Activated CD8-positive, alpha-beta T cell treated with anti-CD3 and anti-CD28 coated beads, Interleukin-2, amount 10 ng/mL, durations not matched to agents 7 days and 5 days (primary cell): ENCODE data around the gene ALKBH1. TPM values are rescaled to one million over a fixed set of nuclear protein-coding genes. Genes with fewer than 3 reads are reported as not detected.
"Not testable (repeated sequence)": the region's sequence is repeated elsewhere in the genome, so short reads cannot be mapped to it uniquely, and the experiment has no call there.

Source experiments
- ATAC-seq: fragments of 150-1000 bp; cut with Tn5 transposase; one replicate; pipeline ENCODE4 v1.10.0; 2021; ENCODE audit warnings: moderate library complexity
- CTCF ChIA-PET: fragments of 350-600 bp; sonication (Branson Sonifier 250); formaldehyde crosslinking; loops from one replicate; lab custom pipeline; 2021; ENCODE audit warnings: antibody characterized with exemption; lab: Charles Lee
- POLR2A ChIA-PET: fragments of 350-600 bp; sonication (Branson Sonifier 250); formaldehyde crosslinking; loops from one replicate; lab custom pipeline; 2021; ENCODE audit warnings: antibody characterized with exemption; lab: Charles Lee
- DNase-seq: peaks from one replicate; pipeline ENCODE4 v3.0.0-alpha.2; 2020
- H3K27ac Mint-ChIP-seq: one replicate; pipeline ENCODE4 v1.8.0; 2021; ENCODE audit warnings: mild to moderate bottlenecking, mixed read lengths
- H3K27me3 Mint-ChIP-seq: one replicate; pipeline ENCODE4 v1.8.0; 2021; ENCODE audit warnings: low read depth, mixed read lengths
- H3K36me3 Mint-ChIP-seq: one replicate; pipeline ENCODE4 v1.8.0; 2021; ENCODE audit warnings: low read depth, mixed read lengths
- H3K4me1 Mint-ChIP-seq: one replicate; pipeline ENCODE4 v1.8.0; 2021; ENCODE audit warnings: low read depth, mixed read lengths
- H3K4me3 Mint-ChIP-seq: one replicate; pipeline ENCODE4 v1.8.0; 2021; ENCODE audit warnings: mild to moderate bottlenecking, mixed read lengths
- H3K9me3 Mint-ChIP-seq: one replicate; pipeline ENCODE4 v1.8.0; 2022; ENCODE audit warnings: mixed read lengths; ENCODE audit not compliant: insufficient read depth
- total RNA-seq, 2 experiments: library from RNA; stranded (reverse); gene quantifications; one replicate each; pipeline ENCODE4 v1.2.3, GENCODE V29; 2021

The ALKBH1 gene
- total RNA-seq, 2 experiments from 2014 or later = 12.9 to 14.8 TPM

DNA sequence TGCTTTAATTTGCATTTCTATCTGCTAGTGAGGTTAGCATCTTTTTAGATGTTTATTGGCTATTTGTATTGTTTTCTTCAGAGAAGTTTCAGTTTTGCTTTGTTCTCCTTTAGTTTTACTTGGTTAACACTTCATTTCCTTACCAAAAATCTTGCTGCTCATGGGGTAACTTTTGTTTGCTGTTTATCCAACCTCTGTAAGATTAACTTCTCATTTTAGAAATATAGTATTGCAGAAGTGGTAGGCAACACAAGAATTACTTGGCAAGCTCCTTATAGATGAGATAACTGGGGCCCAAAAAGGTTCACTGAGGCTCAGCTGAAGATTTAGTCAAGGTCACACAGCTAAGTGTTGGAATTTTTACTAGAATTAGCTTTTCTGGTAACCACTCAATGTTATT, 40.5 kb downstream of the ALKBH1 start:
- peaks cover 3% of the 10 kb centered on the region for H3K4me1 Mint-ChIP-seq
- H3K36me3 Mint-ChIP-seq = peaks cover 4% of the 10 kb centered on the region
- no peaks in the 10 kb centered on the region for H3K27me3 Mint-ChIP-seq
- H3K27ac Mint-ChIP-seq = no peak overlapping the region
- ATAC-seq = no peak
- DNase-seq = no peak
- ChIA-PET POLR2A (no interaction called here), CTCF (interaction anchor here (0.8 kb wide), 1 partner anchor 209 kb away, joined by 3 read pairs; no protein-coding TSS in a partner anchor)
- no peaks in the 10 kb centered on the region for H3K9me3 Mint-ChIP-seq
- no peak overlapping the region for H3K4me3 Mint-ChIP-seq

DNA sequence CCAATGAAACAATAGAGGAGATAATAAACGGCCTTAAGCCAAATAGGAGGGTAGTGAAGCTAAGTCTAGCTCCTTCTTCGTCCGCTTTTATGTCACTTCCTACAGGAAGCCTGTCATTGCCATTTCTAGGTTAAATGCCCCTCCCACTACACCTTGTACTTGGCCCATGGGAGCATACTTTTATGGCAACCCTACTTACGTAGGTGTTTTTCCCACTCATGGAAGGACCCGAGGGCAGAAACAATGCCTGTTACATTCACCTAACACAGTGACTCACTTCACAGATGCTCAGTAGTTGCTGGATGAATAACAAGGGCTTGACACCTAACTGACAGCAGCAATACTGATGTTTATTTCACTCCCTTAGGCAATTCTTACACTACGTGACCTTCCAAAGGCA, 44.5 kb downstream of the ALKBH1 start:
- ChIA-PET CTCF (no interaction called here), POLR2A (no interaction called here)
- ATAC-seq (no peak), DNase-seq (no peak)
- Mint-ChIP-seq H3K27ac (no peak overlapping the region), H3K4me1 (peaks cover 3% of the 10 kb centered on the region), H3K4me3 (no peak overlapping the region), H3K36me3 (no peaks in the 10 kb centered on the region), H3K9me3 (no peaks in the 10 kb centered on the region), H3K27me3 (no peaks in the 10 kb centered on the region)

DNA sequence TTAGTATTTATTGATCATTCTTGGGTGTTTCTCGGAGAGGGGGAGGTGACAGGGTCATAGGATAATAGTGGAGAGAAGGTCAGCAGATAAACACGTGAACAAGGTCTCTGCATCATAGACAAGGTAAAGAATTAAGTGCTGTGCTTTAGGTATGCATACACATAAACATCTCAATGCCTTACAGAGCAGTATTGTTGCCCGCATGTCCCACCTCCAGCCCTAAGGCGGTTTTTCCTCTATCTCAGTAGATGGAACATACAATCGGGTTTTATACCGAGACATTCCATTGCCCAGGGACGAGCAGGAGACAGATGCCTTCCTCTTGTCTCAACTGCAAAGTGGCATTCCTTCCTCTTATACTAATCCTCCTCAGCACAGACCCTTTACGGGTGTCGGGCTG, 46.3 kb downstream of the ALKBH1 start:
- CTCF ChIA-PET, H3K4me1 Mint-ChIP-seq, H3K4me3 Mint-ChIP-seq, H3K27me3 Mint-ChIP-seq, DNase-seq, H3K36me3 Mint-ChIP-seq, H3K9me3 Mint-ChIP-seq, H3K27ac Mint-ChIP-seq, POLR2A ChIA-PET, ATAC-seq: not testable (repeated sequence)

DNA sequence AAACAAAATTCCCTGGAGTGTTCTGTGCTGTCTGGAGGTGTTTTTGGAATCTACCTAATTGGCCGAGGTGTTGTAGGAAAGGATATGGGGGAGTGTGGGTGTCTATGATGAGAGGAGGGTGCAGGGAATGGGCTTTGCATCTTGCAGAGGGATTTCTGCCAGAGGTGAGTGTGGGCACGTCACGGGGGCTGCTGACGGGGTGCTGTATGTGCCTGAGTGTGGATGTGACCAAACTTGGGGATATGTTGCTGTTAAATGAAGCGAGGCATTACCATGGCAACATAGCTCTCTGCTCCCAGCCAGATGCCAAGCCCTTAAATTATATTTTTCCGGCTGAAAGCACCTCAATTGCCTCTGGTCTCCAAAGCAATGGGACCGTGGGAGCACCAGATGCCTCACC, 47.1 kb downstream of the ALKBH1 start:
- peaks cover 3% of the 10 kb centered on the region for H3K4me1 Mint-ChIP-seq
- H3K36me3 Mint-ChIP-seq = no peaks in the 10 kb centered on the region
- no peak overlapping the region for H3K27ac Mint-ChIP-seq
- H3K4me3 Mint-ChIP-seq = no peak overlapping the region
- ATAC-seq (no peak), DNase-seq (no peak)
- CTCF ChIA-PET = no interaction called here
- H3K27me3 Mint-ChIP-seq = no peaks in the 10 kb centered on the region
- H3K9me3 Mint-ChIP-seq = no peaks in the 10 kb centered on the region
- POLR2A ChIA-PET = no interaction called here

DNA sequence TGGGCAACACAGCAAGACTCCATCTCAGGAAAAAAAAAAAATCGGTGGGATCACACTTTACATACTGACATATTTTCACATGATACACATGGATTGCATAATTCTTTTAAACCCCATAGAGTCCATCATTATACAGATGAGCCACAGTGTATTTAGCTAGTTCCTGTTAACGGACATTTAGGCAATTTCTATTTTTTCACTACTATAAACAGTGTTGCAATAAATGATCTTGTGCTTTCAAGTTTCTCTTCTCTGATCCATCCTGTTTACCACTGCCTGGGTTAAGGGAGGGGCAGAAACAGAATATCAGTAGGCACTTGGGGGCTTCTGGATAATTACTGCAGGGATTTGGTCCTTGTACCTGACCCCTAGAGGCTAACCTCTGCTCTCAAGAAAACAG, 48.0 kb downstream of the ALKBH1 start:
- ChIA-PET CTCF (no interaction called here), POLR2A (interaction anchor here (0.7 to 0.9 kb wide), 2 partner anchors 94 to 504 kb away, joined by 3 to 7 read pairs; no protein-coding TSS in a partner anchor)
- peaks cover 3% of the 10 kb centered on the region for H3K4me1 Mint-ChIP-seq
- H3K27ac Mint-ChIP-seq = no peak overlapping the region
- ATAC-seq = no peak
- H3K27me3 Mint-ChIP-seq = no peaks in the 10 kb centered on the region
- H3K36me3 Mint-ChIP-seq = no peaks in the 10 kb centered on the region
- H3K9me3 Mint-ChIP-seq = no peaks in the 10 kb centered on the region
- no peak overlapping the region for H3K4me3 Mint-ChIP-seq
- DNase-seq = no peak

DNA sequence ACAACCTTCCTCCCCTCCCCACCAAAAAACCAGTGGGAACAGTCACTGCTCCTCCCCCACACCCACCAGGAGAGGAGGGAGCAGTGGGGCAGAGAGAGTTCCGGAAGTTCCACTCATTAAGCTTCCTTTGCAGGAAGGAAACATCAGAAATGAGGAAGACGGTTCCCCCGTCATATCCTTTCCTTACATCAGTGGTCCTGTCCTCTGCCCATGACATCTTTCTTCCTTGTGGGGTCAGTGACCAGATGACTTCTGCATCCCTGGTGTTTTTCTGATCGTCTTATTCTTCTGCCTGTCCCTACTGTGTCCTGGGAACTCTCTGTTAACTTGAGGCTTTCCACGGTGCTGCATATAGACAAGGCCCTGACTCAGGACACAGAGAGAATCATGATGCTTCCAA, 50.5 kb downstream of the ALKBH1 start:
- Mint-ChIP-seq H3K4me1 (peaks cover 16% of the 10 kb centered on the region), H3K27ac (no peak overlapping the region), H3K4me3 (no peak overlapping the region), H3K9me3 (no peaks in the 10 kb centered on the region), H3K27me3 (no peaks in the 10 kb centered on the region), H3K36me3 (no peaks in the 10 kb centered on the region)
- POLR2A ChIA-PET = no interaction called here
- DNase-seq = no peak
- CTCF ChIA-PET = no interaction called here
- ATAC-seq = no peak

DNA sequence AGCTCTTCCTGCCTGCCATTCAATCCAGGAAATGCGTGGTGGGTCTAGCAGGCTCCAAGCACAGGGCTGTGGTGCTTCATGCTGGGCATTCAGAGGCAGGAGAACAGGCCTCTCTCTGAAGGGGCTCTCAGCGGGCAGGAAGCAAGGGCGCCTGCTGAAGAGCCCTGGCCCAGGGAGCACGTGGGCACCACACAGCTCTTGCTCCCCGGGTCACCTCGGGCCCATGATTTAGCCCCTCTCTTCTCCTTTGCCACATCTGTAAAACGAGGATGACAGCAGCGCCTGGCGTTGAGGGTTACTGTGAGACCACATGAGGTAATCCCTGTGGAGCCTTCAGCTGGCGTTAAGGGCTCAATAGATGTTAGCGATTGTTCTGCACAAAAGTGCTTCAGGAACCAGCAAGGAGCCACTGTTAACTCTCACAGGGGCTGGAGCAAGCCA, 53.8 kb downstream of the ALKBH1 start:
- ChIA-PET POLR2A (no interaction called here), CTCF (interaction anchor here (1.0 to 2.4 kb wide), 3 partner anchors 46 to 912 kb away, joined by 3 to 6 read pairs (median 4); no protein-coding TSS in a partner anchor)
- H3K27ac Mint-ChIP-seq = peak overlapping the region; percentile 10
- peaks cover 18% of the 10 kb centered on the region for H3K4me1 Mint-ChIP-seq
- H3K9me3 Mint-ChIP-seq = no peaks in the 10 kb centered on the region
- no peak overlapping the region for H3K4me3 Mint-ChIP-seq
- no peaks in the 10 kb centered on the region for H3K27me3 Mint-ChIP-seq
- DNase-seq (no peak), ATAC-seq (no peak)
- no peaks in the 10 kb centered on the region for H3K36me3 Mint-ChIP-seq

DNA sequence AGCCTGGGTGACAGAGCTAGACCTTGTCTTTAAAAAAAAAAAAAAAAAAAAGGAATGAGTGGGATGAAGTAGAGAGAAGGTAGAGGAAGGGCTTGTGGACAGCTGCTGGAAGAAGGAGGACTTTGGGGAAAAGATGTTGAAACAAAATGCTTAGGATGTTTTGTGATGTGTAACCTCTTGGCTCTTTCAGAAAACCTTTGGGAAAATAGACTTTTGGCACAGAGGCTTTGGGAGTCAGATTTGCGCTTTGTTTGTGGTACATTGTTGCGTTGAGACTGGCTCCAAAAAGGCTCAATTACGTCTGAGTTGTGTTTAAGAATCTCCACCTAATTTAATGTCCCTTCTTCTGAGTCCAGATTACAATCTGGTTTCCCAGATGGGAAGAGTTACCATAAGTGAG, 58.5 kb downstream of the ALKBH1 start:
- no peak overlapping the region for H3K4me3 Mint-ChIP-seq
- H3K27me3 Mint-ChIP-seq = no peaks in the 10 kb centered on the region
- H3K27ac Mint-ChIP-seq = no peak overlapping the region
- ATAC-seq = no peak
- ChIA-PET CTCF (no interaction called here), POLR2A (no interaction called here)
- H3K4me1 Mint-ChIP-seq = peaks cover 15% of the 10 kb centered on the region
- no peak for DNase-seq
- H3K36me3 Mint-ChIP-seq = no peaks in the 10 kb centered on the region
- H3K9me3 Mint-ChIP-seq = no peaks in the 10 kb centered on the region

DNA sequence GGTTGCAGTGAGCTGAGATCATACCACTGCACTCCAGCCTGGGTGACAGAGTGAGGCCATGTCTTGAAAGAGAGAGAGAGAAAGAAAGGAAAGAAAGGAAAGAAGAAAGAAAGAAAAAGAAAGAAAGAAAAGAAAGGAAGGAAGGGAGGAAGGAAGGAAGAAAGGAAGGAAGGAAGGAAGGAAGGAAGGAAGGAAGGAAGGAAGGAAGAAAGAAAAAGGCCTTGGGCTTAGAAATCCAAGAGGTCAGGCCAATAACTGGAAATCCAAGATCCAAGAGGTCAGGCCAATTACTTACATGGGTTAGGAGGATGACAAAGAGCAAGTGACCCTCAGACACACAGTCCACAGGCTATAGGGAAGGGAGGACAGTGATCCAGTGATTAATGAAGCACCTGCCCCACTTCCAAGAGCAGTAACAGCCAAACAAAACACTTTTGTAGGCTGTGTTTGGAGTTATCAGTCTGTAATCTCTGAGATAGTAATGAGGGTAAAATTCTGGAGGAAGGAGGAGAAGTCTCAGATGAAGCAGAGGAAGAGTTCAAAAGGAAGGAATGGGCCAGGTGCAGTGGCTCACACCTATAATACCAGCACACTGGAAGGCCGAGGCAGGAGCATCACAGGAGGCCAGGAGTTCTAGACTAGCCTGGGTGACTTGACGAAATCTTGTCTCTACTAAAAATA, 59.2 kb downstream of the ALKBH1 start:
- H3K4me1 Mint-ChIP-seq = peaks cover 9% of the 10 kb centered on the region
- H3K4me3 Mint-ChIP-seq = no peak overlapping the region
- H3K27me3 Mint-ChIP-seq = no peaks in the 10 kb centered on the region
- no peak overlapping the region for H3K27ac Mint-ChIP-seq
- H3K9me3 Mint-ChIP-seq = no peaks in the 10 kb centered on the region
- DNase-seq (no peak), ATAC-seq (no peak)
- ChIA-PET POLR2A (no interaction called here), CTCF (no interaction called here)
- H3K36me3 Mint-ChIP-seq = no peaks in the 10 kb centered on the region

DNA sequence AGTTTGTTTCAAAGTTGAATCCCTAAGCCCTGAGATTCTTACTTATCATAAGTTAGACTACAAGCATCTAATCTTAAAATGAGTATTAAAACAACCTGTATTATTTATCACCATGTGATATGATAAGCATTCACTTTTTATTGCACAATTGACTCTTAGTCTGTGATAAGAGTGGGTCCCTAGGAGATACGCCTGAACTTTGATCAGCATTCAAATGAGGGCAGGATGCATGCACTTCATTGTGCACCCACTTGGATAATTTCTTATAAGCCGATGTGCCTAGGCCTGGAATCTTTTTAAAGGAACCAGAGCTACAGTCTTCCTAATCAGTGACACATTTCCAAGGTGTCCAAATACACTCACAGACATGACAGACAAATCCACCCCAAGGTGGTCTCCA, 60.0 kb downstream of the ALKBH1 start:
- Mint-ChIP-seq H3K36me3 (no peaks in the 10 kb centered on the region), H3K27me3 (no peaks in the 10 kb centered on the region), H3K4me3 (no peak overlapping the region), H3K9me3 (no peaks in the 10 kb centered on the region), H3K4me1 (peaks cover 6% of the 10 kb centered on the region), H3K27ac (no peak overlapping the region)
- ChIA-PET POLR2A (interaction anchor here (0.8 kb wide), 1 partner anchor 35 kb away, joined by 3 read pairs; no protein-coding TSS in a partner anchor), CTCF (no interaction called here)
- DNase-seq = no peak
- no peak for ATAC-seq

DNA sequence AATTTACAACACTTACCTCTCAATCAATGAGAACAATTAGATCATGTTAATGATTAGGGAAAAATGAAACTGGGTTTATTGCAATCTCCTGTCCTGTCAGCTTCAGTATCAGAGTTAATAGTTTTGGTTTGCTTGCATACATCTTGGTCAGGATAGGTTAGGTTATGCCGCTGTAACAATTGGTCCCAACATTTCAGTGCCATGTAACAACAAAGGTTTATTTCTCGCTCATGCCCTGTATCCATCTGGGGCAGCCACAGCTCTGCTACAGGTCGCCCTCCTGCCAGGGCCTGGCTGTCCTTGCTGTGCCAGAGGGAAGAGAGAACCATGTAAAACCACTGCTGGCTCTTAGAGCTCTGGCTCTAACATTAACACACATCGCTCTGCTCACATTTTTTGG, 60.9 kb downstream of the ALKBH1 start:
- Mint-ChIP-seq H3K27ac (no peak overlapping the region), H3K4me3 (no peak overlapping the region), H3K4me1 (peaks cover 9% of the 10 kb centered on the region), H3K27me3 (no peaks in the 10 kb centered on the region), H3K9me3 (no peaks in the 10 kb centered on the region), H3K36me3 (no peaks in the 10 kb centered on the region)
- POLR2A ChIA-PET = no interaction called here
- DNase-seq (no peak), ATAC-seq (no peak)
- CTCF ChIA-PET = no interaction called here

DNA sequence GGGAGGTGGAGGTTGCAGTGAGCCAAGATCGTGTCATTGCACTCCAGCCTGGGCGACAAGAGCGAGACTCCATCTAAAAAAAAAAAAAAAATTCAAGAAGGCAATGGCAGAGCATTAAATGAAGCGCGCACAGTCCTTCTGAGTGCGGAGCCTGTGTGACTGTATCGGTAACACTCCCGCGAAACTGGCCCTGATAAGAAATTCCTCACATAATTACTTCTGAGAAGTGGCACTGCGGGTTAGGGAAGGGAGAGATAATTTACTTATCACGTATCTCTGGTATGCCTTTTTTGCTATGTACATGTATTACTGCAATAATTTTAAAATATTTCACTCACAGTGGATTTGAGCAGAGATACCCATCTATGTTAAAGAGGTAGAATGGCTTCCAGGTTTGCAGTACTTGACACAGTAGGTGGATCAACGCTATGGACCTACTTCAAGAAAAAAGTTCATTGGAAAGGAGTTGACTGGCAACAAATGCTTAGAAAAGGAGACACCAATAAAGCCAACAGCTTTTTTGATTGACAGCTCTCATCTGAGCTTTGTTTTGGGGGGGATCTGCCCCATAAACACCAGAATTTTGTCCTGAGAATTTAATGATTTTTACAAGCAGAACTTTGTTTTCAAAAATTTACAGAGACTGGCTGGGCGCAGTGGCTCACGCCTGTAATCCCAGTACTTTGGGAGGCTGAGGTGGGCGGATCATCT, 62.1 kb downstream of the ALKBH1 start:
- ATAC-seq = no peak
- H3K27ac Mint-ChIP-seq = no peak overlapping the region
- no peaks in the 10 kb centered on the region for H3K27me3 Mint-ChIP-seq
- ChIA-PET CTCF (interaction anchor here (0.9 kb wide), 1 partner anchor 38 kb away, joined by 3 read pairs; no protein-coding TSS in a partner anchor), POLR2A (no interaction called here)
- no peaks in the 10 kb centered on the region for H3K9me3 Mint-ChIP-seq
- H3K4me1 Mint-ChIP-seq = peaks cover 17% of the 10 kb centered on the region
- DNase-seq = no peak
- peaks cover 2% of the 10 kb centered on the region for H3K36me3 Mint-ChIP-seq
- H3K4me3 Mint-ChIP-seq = no peak overlapping the region
